ENCODE data around the gene TULP4.
"Not testable (repeated sequence)": the region's sequence is repeated elsewhere in the genome, so short reads cannot be mapped to it uniquely, and the experiment has no call there.

Gene TULP4

DNA sequence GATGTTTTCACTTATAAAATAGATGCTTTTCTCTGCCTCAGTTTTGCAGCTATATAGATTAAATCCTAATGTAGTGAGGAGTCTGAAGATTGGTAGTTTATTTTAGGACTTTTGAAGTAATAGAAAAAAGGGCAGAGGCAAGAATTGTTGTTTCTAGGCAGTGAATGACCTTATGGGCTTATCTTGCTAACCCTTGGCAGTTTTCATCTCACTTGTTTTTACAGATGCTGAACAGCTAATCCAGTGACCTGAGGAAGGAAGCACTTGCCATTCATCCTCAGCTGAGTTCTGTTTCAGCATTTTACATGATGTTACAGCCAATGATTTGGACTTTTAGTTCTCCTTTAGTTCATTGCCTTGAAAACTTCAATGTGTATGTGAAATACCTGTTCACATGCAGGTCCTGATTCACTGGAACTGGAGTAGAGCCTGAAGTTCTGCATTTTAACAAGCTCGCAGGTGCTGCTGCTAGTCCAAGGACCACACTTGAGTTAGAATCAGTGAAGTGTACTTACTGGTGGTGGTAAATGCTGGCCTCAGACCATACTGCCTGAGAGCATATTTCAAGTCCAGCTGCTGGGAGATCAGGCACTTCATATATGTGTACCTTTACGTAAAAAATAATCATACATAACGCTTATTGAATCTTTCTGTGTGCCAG is 86.9 kb downstream of the TULP4 start:
- no peaks in the 10 kb centered on the region for H3K4me1 ChIP-seq (ENCODE audit: insufficient read depth, low read length, poor library complexity, severe bottlenecking)
- H3K36me3 ChIP-seq (ENCODE audit: insufficient read depth, low read length), result no peaks in the 10 kb centered on the region
- no peaks in the 10 kb centered on the region for H3K27me3 ChIP-seq (ENCODE audit: insufficient read depth, low read length, poor library complexity, severe bottlenecking)
- H2AFZ ChIP-seq (ENCODE audit: low read length), result no peak overlapping the region
- H3F3A ChIP-seq (ENCODE audit: low read depth), result no peaks in the 10 kb centered on the region
- H3K9ac ChIP-seq (ENCODE audit: low read depth, low read length, poor library complexity, severe bottlenecking), result no peak overlapping the region
- no peaks in the 10 kb centered on the region for H3K9me3 ChIP-seq (ENCODE audit: insufficient read depth, low read depth, low read length)
- no peak overlapping the region for H3K4me3 ChIP-seq (ENCODE audit: low read length, poor library complexity, severe bottlenecking)
- no peak for TF ChIP-seq EZH2phosphoT487 (IDR thresholded peaks at IDR 0.05; ENCODE audit: borderline replicate concordance)
- TF ChIP-seq, protein P1, sequence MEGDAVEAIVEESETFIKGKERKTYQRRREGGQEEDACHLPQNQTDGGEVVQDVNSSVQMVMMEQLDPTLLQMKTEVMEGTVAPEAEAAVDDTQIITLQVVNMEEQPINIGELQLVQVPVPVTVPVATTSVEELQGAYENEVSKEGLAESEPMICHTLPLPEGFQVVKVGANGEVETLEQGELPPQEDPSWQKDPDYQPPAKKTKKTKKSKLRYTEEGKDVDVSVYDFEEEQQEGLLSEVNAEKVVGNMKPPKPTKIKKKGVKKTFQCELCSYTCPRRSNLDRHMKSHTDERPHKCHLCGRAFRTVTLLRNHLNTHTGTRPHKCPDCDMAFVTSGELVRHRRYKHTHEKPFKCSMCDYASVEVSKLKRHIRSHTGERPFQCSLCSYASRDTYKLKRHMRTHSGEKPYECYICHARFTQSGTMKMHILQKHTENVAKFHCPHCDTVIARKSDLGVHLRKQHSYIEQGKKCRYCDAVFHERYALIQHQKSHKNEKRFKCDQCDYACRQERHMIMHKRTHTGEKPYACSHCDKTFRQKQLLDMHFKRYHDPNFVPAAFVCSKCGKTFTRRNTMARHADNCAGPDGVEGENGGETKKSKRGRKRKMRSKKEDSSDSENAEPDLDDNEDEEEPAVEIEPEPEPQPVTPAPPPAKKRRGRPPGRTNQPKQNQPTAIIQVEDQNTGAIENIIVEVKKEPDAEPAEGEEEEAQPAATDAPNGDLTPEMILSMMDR (conservative IDR thresholded peaks at IDR 0.05; ENCODE audit: low read length), result no peak
- H3K4me2 ChIP-seq (ENCODE audit: low read depth, low read length, poor library complexity, severe bottlenecking), result no peak overlapping the region
- no peaks in the 10 kb centered on the region for H4K20me1 ChIP-seq (ENCODE audit: insufficient read depth, low read length, poor library complexity, severe bottlenecking)
- no peaks in the 10 kb centered on the region for H3K9me2 ChIP-seq (replicated peaks; ENCODE audit: low read depth, low read length)
- no peaks in the 10 kb centered on the region for H3K79me2 ChIP-seq (ENCODE audit: insufficient read depth, low read length)

DNA sequence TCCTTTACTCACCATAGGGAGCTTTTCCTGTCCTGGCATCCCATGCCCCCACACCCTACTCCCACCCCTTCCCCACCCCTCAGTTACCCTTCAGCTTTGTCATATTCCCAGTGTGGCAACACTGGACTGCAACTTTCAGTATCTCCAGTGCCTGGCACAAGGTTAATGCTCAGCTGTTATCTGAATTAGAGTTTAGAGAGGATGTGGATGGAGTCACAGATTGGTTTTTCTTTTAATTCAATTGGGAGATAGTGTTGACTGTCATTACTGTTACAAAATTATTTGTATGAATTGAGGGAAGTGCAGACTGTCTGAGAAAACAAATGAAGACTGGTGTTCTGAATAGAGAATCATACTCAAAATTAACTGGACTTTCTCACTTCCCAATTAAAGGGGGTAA is 89.9 kb downstream of the TULP4 start:
- no peaks in the 10 kb centered on the region for H3K27me3 ChIP-seq (ENCODE audit: insufficient read depth, low read length, poor library complexity, severe bottlenecking)
- H3K9me2 ChIP-seq (replicated peaks; ENCODE audit: low read depth, low read length), result no peaks in the 10 kb centered on the region
- no peaks in the 10 kb centered on the region for H3K36me3 ChIP-seq (ENCODE audit: insufficient read depth, low read length)
- no peak overlapping the region for H2AFZ ChIP-seq (ENCODE audit: low read length)
- no peaks in the 10 kb centered on the region for H3K79me2 ChIP-seq (ENCODE audit: insufficient read depth, low read length)
- H3F3A ChIP-seq (ENCODE audit: low read depth), result no peaks in the 10 kb centered on the region
- TF ChIP-seq EZH2phosphoT487 (IDR thresholded peaks at IDR 0.05; ENCODE audit: borderline replicate concordance), result no peak
- TF ChIP-seq, protein P1 (conservative IDR thresholded peaks at IDR 0.05; ENCODE audit: low read length), result no peak
- no peak overlapping the region for H3K9ac ChIP-seq (ENCODE audit: low read depth, low read length, poor library complexity, severe bottlenecking)
- H3K9me3 ChIP-seq (ENCODE audit: insufficient read depth, low read depth, low read length), result no peaks in the 10 kb centered on the region
- no peaks in the 10 kb centered on the region for H4K20me1 ChIP-seq (ENCODE audit: insufficient read depth, low read length, poor library complexity, severe bottlenecking)
- no peaks in the 10 kb centered on the region for H3K4me1 ChIP-seq (ENCODE audit: insufficient read depth, low read length, poor library complexity, severe bottlenecking)
- H3K4me2 ChIP-seq (ENCODE audit: low read depth, low read length, poor library complexity, severe bottlenecking), result no peak overlapping the region
- no peak overlapping the region for H3K4me3 ChIP-seq (ENCODE audit: low read length, poor library complexity, severe bottlenecking)

DNA sequence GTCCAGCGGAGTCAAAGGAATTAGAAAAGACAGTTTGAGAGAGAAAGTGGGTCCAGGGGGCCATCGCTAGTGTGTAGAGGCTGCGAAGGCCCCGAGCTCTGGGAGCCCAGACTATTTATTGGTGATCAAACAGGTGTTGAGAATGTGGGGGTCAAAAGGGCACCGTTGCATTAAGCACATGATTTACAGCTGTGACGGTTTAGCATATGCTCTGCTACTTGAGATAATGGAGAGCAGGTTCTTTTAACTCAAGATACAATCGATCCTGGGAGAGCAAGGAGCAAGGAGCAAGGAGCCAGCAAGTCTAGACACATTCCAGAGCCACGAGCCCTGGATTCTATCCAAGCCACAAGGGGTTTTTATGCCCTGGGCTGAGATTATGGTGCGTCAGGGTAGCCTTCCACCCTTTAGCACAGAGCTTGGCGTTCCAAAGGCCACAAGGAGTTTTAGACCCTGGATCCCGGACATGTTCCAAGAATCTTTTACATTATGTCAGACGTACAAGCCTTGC is 93.1 kb downstream of the TULP4 start:
- H3K4me1 ChIP-seq (ENCODE audit: insufficient read depth, low read length, poor library complexity, severe bottlenecking), result peaks cover 18% of the 10 kb centered on the region
- H3K9ac ChIP-seq (ENCODE audit: low read depth, low read length, poor library complexity, severe bottlenecking); H3F3A ChIP-seq (ENCODE audit: low read depth); H3K79me2 ChIP-seq (ENCODE audit: insufficient read depth, low read length); H3K9me3 ChIP-seq (ENCODE audit: insufficient read depth, low read depth, low read length); H2AFZ ChIP-seq (ENCODE audit: low read length); H3K4me3 ChIP-seq (ENCODE audit: low read length, poor library complexity, severe bottlenecking); H3K36me3 ChIP-seq (ENCODE audit: insufficient read depth, low read length); H3K27me3 ChIP-seq (ENCODE audit: insufficient read depth, low read length, poor library complexity, severe bottlenecking); H3K4me2 ChIP-seq (ENCODE audit: low read depth, low read length, poor library complexity, severe bottlenecking); H3K9me2 ChIP-seq (replicated peaks; ENCODE audit: low read depth, low read length); H4K20me1 ChIP-seq (ENCODE audit: insufficient read depth, low read length, poor library complexity, severe bottlenecking): not testable (repeated sequence)

DNA sequence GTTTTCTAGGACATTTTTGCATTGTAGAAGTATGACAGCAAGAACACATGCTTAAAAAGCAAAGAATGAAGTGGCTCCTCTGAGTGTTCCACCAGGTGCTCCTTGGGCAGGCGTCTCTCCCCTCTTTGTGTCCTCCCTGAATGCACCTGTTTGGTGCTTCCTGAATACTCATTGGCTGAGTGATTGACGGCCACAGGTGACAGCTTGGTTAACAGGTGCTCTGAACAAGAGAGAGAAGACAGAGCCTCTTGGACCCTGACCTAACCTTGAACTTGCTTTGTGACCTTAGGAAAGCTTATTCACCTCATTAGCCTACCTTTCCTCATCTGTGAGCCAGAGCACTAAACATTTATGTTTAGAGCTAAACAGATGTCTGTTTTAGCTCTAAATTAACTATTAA is 93.7 kb downstream of the TULP4 start:
- Histone ChIP-seq H3K27me3 (ENCODE audit: insufficient read depth, low read length, poor library complexity, severe bottlenecking) (no peaks in the 10 kb centered on the region), H3K79me2 (ENCODE audit: insufficient read depth, low read length) (no peaks in the 10 kb centered on the region), H3K9ac (ENCODE audit: low read depth, low read length, poor library complexity, severe bottlenecking) (no peak overlapping the region), H3K4me1 (ENCODE audit: insufficient read depth, low read length, poor library complexity, severe bottlenecking) (peaks cover 21% of the 10 kb centered on the region), H3K9me2 (replicated peaks; ENCODE audit: low read depth, low read length) (no peaks in the 10 kb centered on the region), H2AFZ (ENCODE audit: low read length) (no peak overlapping the region), H3F3A (ENCODE audit: low read depth) (no peaks in the 10 kb centered on the region; the same call in 1 of the 2 replicates), H4K20me1 (ENCODE audit: insufficient read depth, low read length, poor library complexity, severe bottlenecking) (no peaks in the 10 kb centered on the region), H3K36me3 (ENCODE audit: insufficient read depth, low read length) (no peaks in the 10 kb centered on the region), H3K9me3 (ENCODE audit: insufficient read depth, low read depth, low read length) (no peaks in the 10 kb centered on the region), H3K4me2 (ENCODE audit: low read depth, low read length, poor library complexity, severe bottlenecking) (no peak overlapping the region), H3K4me3 (ENCODE audit: low read length, poor library complexity, severe bottlenecking) (no peak overlapping the region)
- TF ChIP-seq, protein P1 (conservative IDR thresholded peaks at IDR 0.05; ENCODE audit: low read length), result no peak
- TF ChIP-seq EZH2phosphoT487 (IDR thresholded peaks at IDR 0.05; ENCODE audit: borderline replicate concordance), result no peak

Data from Loucy (cell line).